GM21447 (cell line): ENCODE data around the gene CYLD.
A peak's percentile ranks its signal among the peaks of the same experiment; 100 is the strongest.

Experiments used
- ATAC-seq: cut with Tn5 transposase; IDR thresholded peaks from one replicate; pipeline ENCODE4 v1.9.1; 2021; ENCODE audit not compliant: unreplicated experiment

CYLD gene

DNA sequence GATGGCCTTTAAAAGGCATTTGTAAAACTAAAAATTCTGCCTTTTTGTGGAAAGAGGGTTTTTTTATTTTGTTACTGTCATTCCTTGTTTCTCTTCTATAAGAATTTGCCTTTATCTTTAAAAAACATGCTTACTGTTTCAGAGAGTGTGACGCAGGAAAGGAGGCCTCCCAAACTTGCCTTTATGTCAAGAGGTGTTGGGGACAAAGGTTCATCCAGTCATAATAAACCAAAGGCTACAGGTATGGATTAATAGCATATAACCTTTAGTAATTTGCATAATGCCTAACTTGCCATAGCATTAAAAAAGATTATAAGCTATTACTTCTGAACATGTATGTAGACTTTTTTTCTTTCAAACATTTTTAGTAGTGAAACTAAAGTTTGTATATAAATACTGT lies 34.2 kb downstream of the CYLD start:
- ATAC-seq, result no peak

DNA sequence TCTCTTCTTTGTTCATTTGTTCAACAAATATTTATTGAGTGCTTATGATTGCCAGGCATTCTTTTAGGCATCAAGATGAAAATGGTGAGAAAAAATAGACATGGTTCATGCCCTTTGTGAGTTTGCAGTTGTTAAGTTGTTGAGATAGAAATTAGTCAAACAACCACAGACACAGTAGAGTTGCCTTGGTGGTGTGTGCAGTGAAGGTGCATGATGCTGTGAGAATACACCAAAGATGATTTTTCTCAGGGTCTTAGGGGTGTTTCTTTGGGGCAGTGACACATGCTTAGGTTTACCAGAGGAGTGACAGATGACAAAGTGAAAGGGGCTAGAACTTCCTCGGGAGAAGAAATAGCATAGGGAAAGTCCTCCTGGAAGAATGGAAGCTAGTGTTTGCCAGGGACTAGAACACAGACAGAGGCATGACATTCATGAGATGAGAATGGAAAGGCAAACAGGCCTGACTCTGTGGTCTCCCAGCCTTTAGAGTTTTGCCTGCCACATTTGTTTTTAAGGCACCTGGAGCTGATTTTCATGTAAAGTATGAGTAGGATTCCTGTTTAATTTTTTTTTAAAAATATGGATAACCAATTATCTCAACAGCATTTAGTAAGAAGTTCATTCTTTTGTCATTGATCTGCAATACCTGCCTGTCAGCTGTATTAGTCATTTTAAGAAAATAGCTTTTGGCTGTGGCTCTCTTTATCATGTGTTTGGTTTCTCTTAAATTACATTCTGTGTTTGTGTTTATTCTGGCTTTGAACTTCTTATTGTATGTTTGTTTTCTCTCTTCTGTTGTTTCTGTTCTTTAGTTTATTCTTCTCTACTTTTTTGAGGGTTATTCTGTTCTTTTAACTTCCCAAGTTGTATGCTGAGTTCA lies 36.6 kb downstream of the CYLD start:
- ATAC-seq, result no peak

DNA sequence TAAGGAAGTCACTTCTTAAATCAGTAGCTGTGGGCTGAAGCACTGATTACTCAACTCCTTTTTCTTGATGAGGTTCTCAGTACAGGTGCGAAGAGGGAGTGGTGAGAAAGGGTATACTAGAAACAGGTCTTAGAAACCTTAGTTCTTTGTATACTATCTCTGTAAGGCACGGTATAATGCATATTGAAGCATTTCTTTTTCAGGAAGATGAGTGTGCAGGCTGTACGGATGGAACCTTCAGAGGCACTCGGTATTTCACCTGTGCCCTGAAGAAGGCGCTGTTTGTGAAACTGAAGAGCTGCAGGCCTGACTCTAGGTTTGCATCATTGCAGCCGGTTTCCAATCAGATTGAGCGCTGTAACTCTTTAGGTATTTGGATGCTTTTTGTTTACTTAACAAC lies 39.2 kb downstream of the CYLD start:
- ATAC-seq, result no peak

DNA sequence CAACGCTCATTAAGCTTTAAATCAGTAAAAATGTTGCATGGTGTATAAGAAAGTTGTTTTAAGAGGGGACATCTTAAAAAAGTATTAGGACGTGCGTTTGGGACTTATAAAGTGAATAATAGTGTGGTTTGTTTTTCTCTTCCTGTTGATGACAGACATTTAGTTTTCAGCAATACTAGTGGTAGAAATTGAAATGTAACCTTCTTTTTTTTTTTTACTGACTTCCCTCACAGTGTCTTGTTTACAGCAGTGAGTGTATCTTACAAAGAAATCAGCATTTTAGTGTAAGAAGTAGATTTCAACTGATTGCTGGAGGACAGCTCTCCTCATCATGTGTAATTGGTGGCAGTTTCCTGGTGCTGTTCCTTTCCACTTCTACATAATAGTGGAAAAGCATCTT lies 39.6 kb downstream of the CYLD start:
- no peak for ATAC-seq

DNA sequence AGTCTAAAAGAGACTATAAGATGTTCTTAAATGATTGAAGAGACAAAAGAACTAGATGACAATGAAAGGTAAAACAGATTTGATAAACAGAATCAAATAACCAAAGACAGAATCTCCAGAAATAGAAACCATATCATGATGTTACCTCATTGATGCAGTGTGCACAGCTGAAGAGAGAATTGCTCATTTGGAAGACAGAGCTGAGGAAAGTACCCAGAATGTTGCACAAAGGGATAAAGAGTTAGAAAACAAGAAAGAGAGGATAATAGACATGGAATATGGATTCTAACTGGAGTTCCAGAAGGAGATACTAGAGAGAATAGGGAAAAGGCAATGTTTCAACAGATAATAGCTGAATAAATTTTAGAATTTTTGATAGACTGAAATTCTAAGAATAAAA lies 47.9 kb downstream of the CYLD start:
- ATAC-seq, result no peak

DNA sequence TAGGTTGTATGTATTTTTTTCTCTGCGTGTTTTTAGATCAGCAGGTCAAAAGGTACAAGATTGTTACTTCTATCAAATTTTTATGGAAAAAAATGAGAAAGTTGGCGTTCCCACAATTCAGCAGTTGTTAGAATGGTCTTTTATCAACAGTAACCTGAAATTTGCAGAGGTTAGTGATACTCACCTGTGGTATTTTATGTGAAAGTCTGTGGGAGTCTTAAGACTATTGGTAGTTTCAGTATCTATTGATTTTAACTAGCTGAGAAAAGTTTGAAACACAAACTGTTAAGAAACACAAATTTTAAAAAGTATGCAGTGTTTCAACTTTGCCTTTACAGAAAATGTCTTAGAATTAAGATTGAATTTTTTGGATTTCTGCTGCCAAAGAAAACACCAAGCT lies 49.6 kb downstream of the CYLD start:
- ATAC-seq, result no peak

DNA sequence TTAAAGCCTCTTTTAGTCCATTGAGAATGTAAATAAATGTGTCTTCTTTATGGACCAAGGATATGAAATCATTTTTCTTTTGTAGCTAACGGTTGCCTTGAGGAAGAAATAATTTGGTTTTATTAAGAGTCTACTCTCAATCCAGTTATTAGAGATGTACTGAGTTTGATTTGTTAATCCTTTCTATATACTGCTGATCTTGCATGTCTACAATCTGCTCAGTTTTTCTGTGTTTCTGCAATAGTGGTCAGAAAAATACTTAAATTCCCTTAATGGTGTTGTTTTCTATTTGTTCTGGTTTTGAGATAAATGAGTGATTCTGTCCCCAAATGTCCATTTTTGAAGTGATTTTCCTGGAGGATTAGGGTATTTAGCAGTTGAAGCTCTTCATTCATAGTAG lies 54.9 kb downstream of the CYLD start:
- ATAC-seq, result no peak

DNA sequence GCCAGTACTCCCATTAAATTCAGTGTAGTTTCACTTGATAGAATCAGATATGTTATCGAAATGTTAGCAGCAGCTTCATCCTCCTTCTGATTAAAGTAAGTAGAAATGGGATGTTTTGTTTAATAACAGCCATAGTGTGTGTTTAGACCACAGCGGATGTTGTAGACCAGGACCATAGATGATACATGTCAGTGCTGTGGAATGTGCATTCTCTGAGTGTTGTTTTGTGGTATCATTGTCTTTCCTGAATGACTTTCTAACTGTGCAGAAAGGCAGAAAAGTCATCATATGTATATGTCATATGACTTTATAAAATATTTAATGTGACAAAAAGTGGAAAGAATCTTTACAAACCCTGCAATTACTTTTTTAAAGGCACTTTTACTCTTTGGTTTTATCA lies 55.6 kb downstream of the CYLD start:
- ATAC-seq, result no peak

DNA sequence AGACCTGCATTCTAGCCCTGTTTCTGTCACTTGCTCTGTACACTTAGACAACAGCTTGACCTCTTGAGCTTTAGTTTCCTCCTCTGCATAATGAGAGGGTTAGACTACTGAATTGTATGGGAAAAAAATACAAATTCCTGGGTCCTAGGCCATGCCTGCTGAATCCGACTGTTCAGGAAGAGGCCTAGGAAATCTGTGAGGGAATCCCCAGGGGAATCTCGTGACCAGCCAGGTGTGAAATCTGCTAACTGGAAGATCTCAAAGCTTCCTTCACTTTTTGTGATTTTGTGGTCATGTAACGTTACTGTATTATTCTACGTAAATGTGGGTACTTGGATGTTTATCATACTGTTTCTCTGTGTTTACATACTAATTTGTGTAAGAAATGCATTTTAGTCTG lies 58.2 kb downstream of the CYLD start:
- ATAC-seq, result no peak

DNA sequence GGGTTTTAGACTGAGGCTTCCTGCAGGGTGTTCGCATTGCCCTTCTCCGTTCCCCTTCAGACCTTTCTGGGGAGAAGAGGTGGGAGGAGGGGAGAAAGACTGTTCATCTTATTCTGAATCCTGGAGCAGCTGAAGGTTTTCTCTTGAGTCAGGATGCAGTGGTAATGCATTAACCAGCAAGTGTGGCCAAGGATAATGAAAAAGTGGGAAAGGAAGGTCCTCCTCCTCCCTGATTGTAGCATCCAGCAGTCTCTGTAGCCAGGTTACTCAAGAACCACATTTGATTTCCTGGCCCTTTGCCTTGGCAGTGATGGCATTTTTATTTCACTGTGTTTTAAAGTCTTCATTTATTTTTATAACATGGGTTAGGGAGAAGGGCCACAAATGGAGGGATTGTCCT lies 59.1 kb downstream of the CYLD start:
- ATAC-seq, result no peak

DNA sequence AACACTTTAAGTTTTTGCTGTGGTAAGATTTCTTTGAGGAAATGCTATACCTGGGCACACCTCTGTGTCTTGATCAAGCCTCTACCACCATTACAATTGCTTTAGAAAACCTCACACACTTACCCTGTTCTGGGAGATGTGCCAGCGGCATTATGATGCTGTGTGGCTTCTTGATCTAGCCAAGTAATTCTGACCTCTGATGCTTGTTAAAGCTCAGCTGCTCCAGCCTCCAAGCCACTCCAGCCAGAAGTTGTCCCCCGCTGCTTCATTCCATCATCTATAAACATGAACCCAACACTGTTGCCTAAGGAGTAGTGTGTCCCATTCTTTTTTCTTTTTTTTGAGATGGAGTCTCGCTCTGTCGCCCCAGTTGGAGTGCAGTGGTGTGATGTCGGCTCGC lies 60.1 kb downstream of the CYLD start:
- ATAC-seq, result no peak

DNA sequence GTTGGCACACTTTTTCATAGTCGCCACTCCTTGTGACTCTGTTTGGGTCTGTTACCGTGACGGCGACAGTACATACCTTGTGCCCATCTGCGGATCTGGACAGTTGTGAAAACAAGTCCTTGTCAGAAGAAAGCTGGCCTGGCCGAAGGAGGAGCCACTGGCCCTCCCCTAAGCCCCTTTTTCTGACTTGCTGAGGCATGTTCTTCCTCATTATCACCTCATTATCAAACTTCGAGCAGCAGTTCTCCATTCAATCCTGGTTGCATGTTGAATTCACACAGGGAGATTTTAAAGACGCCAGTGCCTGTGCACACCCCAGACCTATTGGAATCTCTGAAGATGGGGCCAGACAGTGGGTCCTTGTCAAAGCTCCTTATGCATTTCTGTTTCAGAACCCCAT lies 61.1 kb downstream of the CYLD start:
- no peak for ATAC-seq

DNA sequence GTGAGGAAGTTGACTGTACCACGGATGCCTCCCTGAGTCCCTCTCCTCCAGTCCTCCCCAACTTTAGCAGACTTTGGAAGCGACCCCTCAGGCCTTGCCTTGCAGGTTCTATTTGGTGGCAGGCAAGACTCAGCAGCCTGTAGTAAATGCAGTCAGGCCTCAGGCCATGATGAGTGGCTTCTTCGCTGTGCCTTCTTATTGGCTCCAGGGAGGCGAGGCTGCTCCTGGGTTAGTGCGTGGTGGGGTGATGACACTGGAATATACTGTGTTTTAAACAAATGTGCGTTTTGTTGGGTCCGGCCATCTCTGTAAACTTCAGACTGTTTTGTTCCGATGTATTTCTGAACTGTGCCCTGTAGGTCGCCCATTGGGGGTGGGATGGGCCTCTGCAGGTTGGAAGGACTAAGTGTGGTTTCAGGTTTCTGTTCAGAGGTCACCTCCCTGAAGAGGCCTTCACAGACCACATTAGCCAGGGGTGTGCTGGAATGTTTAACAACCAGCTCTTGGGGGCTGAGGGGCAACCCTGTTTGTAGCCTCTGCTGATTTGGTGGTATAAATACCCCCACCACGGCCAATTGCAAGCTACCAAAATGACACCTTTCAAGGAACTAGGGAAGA lies 62.5 kb downstream of the CYLD start:
- no peak for ATAC-seq

DNA sequence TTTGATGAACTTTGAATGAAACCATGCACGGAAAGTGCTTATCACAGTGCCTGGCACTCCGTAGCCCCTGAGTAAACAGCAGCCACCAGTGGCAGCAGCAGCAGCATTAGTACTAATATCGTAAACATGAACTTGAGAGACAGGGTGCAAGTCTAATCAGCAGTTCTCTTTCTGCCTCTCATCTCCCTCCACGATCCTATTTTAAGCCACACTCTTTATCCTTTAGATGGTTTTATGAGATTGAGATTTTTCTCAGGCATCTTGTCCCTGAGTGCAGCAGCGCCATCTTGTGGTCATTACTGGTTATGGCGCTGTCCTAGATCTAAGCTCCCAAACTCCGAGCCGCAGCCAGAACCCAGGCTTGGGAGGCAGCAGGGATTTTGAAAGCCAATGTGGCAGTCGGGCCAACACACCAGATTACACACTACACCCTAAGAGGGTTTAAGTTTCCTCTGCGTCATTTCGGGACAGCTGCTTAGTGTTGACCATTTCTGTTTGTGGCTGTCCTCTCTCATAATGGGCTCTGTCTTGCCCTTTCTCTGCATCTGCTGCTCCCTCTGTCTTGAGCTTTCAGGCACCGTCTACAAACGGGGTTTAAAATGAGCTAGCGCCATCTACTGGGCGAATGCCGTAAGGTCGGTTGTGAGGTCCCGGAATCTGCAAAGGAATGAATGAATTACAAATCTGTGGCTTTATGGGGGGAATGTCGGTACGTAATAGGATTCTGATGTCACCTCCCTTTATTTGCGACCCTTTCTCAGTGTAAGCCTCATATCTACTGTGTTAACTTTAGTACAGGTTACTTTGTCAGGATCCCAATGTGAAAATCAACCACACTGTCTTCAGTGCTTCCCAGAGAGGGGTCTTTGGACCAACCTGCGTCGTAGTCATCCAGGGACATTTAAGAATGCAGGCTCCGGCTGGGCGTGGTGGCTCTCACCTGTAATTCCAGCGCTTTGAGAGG lies 64.5 kb downstream of the CYLD start:
- peak; percentile 78 for ATAC-seq

DNA sequence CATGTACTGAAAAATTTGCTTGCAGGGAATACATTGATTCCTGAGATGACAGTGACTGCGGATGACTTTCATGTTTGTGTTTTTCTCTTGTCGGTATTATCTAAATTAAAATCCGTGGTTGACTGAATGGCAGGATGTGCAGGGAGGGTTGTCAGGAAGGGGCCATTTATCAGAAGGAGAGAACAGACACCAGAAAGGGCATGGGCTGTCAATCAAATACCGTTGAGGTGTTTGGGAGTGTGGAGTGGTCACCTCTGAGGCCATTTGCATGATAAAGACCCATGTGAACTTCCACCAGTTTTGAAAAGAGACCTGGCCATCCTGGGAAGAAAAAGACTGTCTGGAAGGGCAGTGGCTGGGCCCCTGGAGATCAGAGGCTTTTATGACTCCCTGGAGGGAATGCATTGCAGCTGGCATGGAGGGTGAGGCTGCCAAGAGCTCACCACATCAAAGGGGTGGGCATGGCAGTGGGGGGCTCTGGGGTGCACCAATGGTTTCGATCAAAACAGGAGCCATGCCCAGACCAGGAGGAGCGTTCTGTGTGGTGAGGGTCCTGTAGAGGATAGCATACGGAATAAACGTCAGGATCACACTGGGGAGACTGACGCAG lies 67.1 kb downstream of the CYLD start:
- ATAC-seq, result no peak

DNA sequence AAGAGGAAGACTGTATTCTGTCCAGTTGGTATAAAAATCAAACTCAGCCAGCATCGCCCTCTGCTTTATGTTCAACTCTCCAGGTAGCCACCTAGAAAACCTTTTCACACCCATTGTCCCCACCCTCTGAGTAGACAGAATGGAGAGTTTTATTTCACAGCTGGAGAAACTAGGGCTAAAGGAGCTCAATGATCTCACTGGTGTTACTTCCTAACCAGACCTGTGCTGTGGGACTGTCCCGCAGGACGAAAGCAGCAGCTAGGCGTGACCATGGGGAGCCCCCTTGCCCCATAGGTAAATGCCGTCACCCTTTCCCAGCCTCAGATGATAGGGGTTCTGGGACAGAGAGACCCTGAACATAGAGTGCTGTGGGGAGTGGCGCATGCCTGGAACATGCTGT lies 67.7 kb downstream of the CYLD start:
- peak; percentile 60 for ATAC-seq

DNA sequence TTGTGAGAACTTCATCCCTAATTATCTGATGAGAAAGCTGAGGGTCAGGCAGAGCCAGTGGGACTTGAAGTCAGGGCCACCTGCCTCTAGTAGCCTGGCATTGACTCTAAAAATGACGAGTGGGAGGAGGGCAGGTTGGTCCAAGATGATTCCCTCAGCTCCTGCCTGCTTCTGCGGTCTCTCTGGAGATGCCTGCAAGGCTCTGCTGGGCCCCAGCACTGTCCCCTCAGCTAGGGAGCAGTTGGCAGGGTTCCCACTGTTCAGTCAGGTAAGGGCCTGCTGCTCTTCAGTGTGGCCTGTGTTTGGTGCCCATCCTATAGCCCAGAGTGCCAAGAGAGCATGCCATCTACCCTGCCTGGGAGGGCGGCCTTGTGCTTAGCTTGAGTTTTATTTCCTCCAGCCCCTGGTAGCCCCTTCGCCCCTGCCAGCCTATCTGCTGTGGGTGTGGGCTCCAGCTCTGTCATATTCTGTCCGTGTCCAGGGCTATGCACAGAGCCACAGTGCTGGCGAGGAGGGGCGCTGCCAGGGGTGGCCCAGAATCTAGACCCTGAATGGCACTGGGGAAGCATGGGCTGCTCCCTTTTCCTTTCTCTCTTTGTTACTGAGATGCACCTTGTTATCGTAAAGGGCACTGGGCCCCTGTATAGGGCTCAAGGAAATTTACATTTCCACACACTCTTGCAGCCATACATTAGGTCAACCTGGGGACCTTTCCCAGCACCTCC lies 68.5 kb downstream of the CYLD start:
- ATAC-seq, result no peak

DNA sequence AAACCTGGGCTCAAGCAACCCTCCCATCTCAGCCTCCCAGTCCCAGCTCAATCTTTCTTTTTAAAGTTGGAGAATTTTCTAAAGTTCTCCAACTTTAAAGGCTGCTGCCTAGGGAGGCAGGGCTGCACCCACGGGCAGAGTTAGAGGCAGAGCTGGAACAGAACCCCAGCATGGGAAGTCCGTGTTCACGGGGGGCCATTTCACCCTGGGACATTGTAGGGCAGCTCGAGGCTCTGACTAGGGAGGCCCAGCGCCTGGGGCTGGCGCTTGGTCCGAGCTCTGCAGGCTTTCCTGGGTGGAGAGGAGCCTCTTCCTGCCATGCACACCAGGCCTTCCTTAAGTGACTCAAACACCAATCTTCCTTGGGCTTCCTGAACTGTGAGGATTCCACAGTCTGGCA lies 70.2 kb downstream of the CYLD start:
- no peak for ATAC-seq

DNA sequence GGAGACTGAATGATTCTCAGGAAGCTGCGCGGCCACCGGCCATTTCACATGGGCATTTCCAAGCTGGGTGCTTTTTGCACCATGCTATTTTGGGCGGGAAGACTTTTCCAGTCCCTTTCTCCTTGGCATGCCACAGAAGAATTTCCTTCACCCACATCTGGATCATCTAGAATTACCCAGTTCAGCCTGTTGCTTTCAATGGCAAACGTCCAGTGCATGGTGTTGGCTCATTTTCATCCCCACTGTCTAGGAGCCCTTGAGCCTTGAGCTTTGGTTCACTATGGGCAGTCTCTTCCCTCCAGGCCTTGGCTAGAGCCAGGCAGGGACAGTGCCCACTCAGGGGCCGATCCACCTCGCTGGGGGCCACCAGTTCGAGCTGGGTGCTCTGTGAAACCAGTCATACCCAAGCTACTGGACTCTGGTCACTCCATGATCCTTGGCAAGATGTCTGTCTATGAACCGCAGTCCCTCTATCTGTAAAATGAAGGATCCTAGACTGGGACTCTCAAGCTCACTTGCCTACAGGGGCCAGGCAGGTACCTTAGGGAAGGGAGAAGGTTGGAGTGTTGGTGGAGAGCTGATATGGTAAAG lies 71.1 kb downstream of the CYLD start:
- no peak for ATAC-seq

DNA sequence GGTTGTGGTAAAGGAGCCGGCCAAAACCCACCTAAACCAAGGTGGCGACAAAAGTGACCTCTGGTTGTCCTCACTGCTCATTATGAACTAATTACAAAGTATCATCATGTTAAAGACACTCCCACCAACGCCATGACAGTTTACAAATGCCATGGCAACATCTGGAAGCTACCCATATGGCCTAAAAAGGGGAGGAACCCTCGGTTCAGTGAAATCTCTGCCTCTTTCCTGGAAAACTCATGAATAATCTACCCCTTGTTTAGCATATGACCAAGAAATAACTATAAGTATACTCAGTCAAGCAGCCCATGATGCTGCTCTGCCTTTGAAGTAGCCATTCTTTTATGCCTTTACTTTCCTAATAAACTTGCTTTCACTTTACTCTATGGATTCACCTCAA lies 72.2 kb downstream of the CYLD start:
- no peak for ATAC-seq
